Parathyroid adenoma (tissue), 2 donors: Measurements from ENCODE around the gene GABARAP.
A peak's percentile ranks its signal among the peaks of the same experiment; 100 is the strongest.

ENCODE experiments used
- H2AFZ ChIP-seq: fragments of 300-600 bp; sonication (generic); one replicate; pipeline ENCODE4 v1.7.0; 2017; ENCODE audit warnings: antibody characterized with exemption, mild to moderate bottlenecking
- H3K27ac ChIP-seq: fragments of 300-600 bp; sonication (generic); one replicate; pipeline ENCODE4 v1.7.0; 2017
- H3K27me3 ChIP-seq: fragments of 300-600 bp; sonication (generic); one replicate; pipeline ENCODE4 v1.7.0; 2017; ENCODE audit warnings: low read length; ENCODE audit not compliant: control insufficient read depth, insufficient read depth
- H3K36me3 ChIP-seq: fragments of 300-600 bp; sonication (generic); one replicate; pipeline ENCODE4 v1.7.0; 2017; ENCODE audit warnings: low read length; ENCODE audit not compliant: control insufficient read depth, insufficient read depth
- H3K4me1 ChIP-seq: fragments of 300-600 bp; sonication (generic); one replicate; pipeline ENCODE4 v1.7.0; 2017; ENCODE audit warnings: control low read depth
- H3K4me2 ChIP-seq: fragments of 300-600 bp; sonication (generic); one replicate; pipeline ENCODE4 v1.7.0; 2017; ENCODE audit warnings: low read length
- H3K4me3 ChIP-seq: fragments of 300-600 bp; sonication (generic); one replicate; pipeline ENCODE4 v1.7.0; 2017; ENCODE audit warnings: low read depth, low read length
- H3K79me2 ChIP-seq: fragments of 300-600 bp; sonication (generic); one replicate; pipeline ENCODE4 v1.7.0; 2017; ENCODE audit warnings: control low read depth
- H3K9ac ChIP-seq: fragments of 300-600 bp; sonication (generic); one replicate; pipeline ENCODE4 v1.7.0; 2017; ENCODE audit warnings: mild to moderate bottlenecking
- H3K9me3 ChIP-seq: fragments of 300-600 bp; sonication (generic); one replicate; pipeline ENCODE4 v1.7.0; 2017; ENCODE audit warnings: low read length; ENCODE audit not compliant: control insufficient read depth
- CTCF ChIP-seq: fragments of 300-600 bp; sonication (generic); IDR thresholded peaks from one replicate; pipeline ENCODE4 v1.7.0; 2017; ENCODE audit warnings: antibody characterized with exemption, mild to moderate bottlenecking
- donor health status: primary hyperparathyroidism.

Gene GABARAP

GRCh38 chr17:7238420-7239090 is 3.7 kb downstream of the GABARAP start:
- Histone ChIP-seq H3K4me1 (peaks cover 17% of the 10 kb centered on the region), H3K36me3 (no peaks in the 10 kb centered on the region)

GRCh38 chr17:7237761-7238419 is 4.4 kb downstream of the GABARAP start:
- H3K79me2 ChIP-seq, result peaks cover 14% of the 10 kb centered on the region
- H3K4me1 ChIP-seq, result peaks cover 18% of the 10 kb centered on the region
- peak overlapping the region; percentile 77 for H3K27ac ChIP-seq
- H3K27me3 ChIP-seq, result no peaks in the 10 kb centered on the region
- H3K36me3 ChIP-seq, result no peaks in the 10 kb centered on the region
- H3K9ac ChIP-seq, result peak overlapping the region; percentile 78
- no peaks in the 10 kb centered on the region for H3K9me3 ChIP-seq
- peak overlapping the region; percentile 68 for H2AFZ ChIP-seq
- no peak for TF ChIP-seq CTCF
- peak overlapping the region; percentile 93 for H3K4me3 ChIP-seq
- H3K4me2 ChIP-seq, result peak overlapping the region; percentile 67

More at GRCh38 chr17:7238420-7239090, 3.7 kb downstream of the GABARAP start:
- Histone ChIP-seq H2AFZ (peak overlapping the region; percentile 63), H3K79me2 (peaks cover 8% of the 10 kb centered on the region), H3K27me3 (no peaks in the 10 kb centered on the region), H3K9ac (peak overlapping the region; percentile 70), H3K4me3 (peak overlapping the region; percentile 93), H3K9me3 (no peaks in the 10 kb centered on the region), H3K27ac (peak overlapping the region; percentile 83), H3K4me2 (peak overlapping the region; percentile 73)
- TF ChIP-seq CTCF, result no peak

- TF ChIP-seq CTCF, result no peak
- Histone ChIP-seq H3K4me2 (peak overlapping the region; percentile 67), H3K9me3 (no peaks in the 10 kb centered on the region), H3K4me1 (peaks cover 22% of the 10 kb centered on the region), H3K36me3 (no peaks in the 10 kb centered on the region), H3K4me3 (peak overlapping the region; percentile 68), H3K27ac (peak overlapping the region; percentile 77), H3K9ac (no peak overlapping the region), H3K79me2 (peaks cover 19% of the 10 kb centered on the region), H3K27me3 (no peaks in the 10 kb centered on the region), H2AFZ (no peak overlapping the region)
Observed at GRCh38 chr17:7237266-7237760, 4.9 kb downstream of the GABARAP start.

- Histone ChIP-seq H3K4me1 (peaks cover 26% of the 10 kb centered on the region), H2AFZ (no peak overlapping the region), H3K36me3 (no peaks in the 10 kb centered on the region), H3K27me3 (no peaks in the 10 kb centered on the region), H3K79me2 (peaks cover 24% of the 10 kb centered on the region), H3K27ac (peak overlapping the region; percentile 77), H3K9me3 (no peaks in the 10 kb centered on the region), H3K4me2 (no peak overlapping the region), H3K4me3 (no peak overlapping the region), H3K9ac (no peak overlapping the region)
- no peak for TF ChIP-seq CTCF
Observed at GRCh38 chr17:7236808-7237207, 5.4 kb downstream of the GABARAP start.
